H1 (cell line): ENCODE measurements around the gene HK2. TPM values are rescaled to one million over a fixed set of nuclear protein-coding genes. Genes with fewer than 3 reads are reported as not detected.

Experiments
- CTCF ChIA-PET: fragments of 300-600 bp; sonication (Branson Sonifier 250); formaldehyde crosslinking; loops from one replicate; lab custom pipeline; 2021; ENCODE audit not compliant: partially characterized antibody; lab: Charles Lee
- POLR2A ChIA-PET: fragments of 300-600 bp; sonication (Branson Sonifier 250); formaldehyde crosslinking; loops from one replicate; lab custom pipeline; 2021; ENCODE audit warnings: inconsistent platforms; ENCODE audit not compliant: partially characterized antibody; lab: Charles Lee
- DNase-seq, 2 experiments: peaks; one replicate each; pipeline versions ENCODE4 v3.0.0 to v3.0.0-alpha.2; 2010 to 2022; ENCODE audit warnings: low spot score in 2 of 2, low read depth in 1 of 2, mixed read lengths in 1 of 2
- FAIRE-seq: peaks from 2 replicates; lab custom pipeline; 2011; peaks lifted over from hg19 to GRCh38; lab: Jason Lieb, UNC
- H2AFZ ChIP-seq: 2 replicates; pipeline ENCODE4 v1.8.1; 2012; ENCODE audit warnings: low read length, inconsistent platforms
- H2AK5ac ChIP-seq: 2 replicates; pipeline ENCODE4 v1.6.1; 2013; ENCODE audit warnings: low read depth, low read length
- H2BK120ac ChIP-seq: replicated peaks from 2 replicates; pipeline ENCODE3; 2013; ENCODE audit warnings: low read depth, low read length, inconsistent platforms
- H2BK12ac ChIP-seq: 2 replicates; pipeline ENCODE4 v1.6.1; 2013; ENCODE audit warnings: low read depth, low read length
- H2BK15ac ChIP-seq: 2 replicates; pipeline ENCODE4 v1.6.1; 2013; ENCODE audit warnings: low read length
- H2BK20ac ChIP-seq: 2 replicates; pipeline ENCODE4 v1.6.1; 2013; ENCODE audit warnings: low read length
- H2BK5ac ChIP-seq: 2 replicates; pipeline ENCODE4 v1.6.1; 2013; ENCODE audit warnings: low read depth, low read length
- H3K14ac ChIP-seq: 2 replicates; pipeline ENCODE4 v1.6.1; 2013; ENCODE audit warnings: inconsistent platforms; ENCODE audit not compliant: insufficient read length
- H3K18ac ChIP-seq: 2 replicates; pipeline ENCODE4 v1.6.1; 2013; ENCODE audit warnings: low read length; ENCODE audit errors: extremely low read depth
- H3K23ac ChIP-seq: 2 replicates; pipeline ENCODE4 v1.6.1; 2013; ENCODE audit warnings: inconsistent platforms; ENCODE audit not compliant: insufficient read length
- H3K23me2 ChIP-seq: 2 replicates; pipeline ENCODE4 v1.6.1; 2013; ENCODE audit warnings: low read depth, low read length
- H3K27ac ChIP-seq: 2 replicates; pipeline ENCODE4 v1.6.1; 2011; ENCODE audit warnings: low read depth, low read length, inconsistent platforms
- H3K27me3 ChIP-seq, 4 experiments: replicated peaks in 1 of 4; 1 replicate in 1 of 4; 2 replicates in 3 of 4; pipeline versions ENCODE4 v1.6.1 to v1.8.1; 2011 to 2013; ENCODE audit warnings: low read length in 3 of 4, mild to moderate bottlenecking in 3 of 4, inconsistent platforms in 2 of 4, mixed read lengths in 2 of 4, moderate library complexity in 1 of 4; ENCODE audit not compliant: control insufficient read depth in 3 of 4, insufficient read depth in 3 of 4; ENCODE audit errors: extremely low read depth in 1 of 4
- H3K36me3 ChIP-seq, 4 experiments: 2 replicates each; pipeline versions ENCODE4 v1.6.1 to v1.8.1; 2011 to 2013; ENCODE audit warnings: mild to moderate bottlenecking in 4 of 4, low read length in 3 of 4, moderate library complexity in 2 of 4, control low read depth in 1 of 4, inconsistent platforms in 1 of 4; ENCODE audit not compliant: insufficient read depth in 4 of 4, control insufficient read depth in 2 of 4
- H3K4ac ChIP-seq: replicated peaks from 2 replicates; pipeline ENCODE3; 2013; ENCODE audit warnings: low read length, low read depth, mixed read lengths, inconsistent platforms; ENCODE audit not compliant: insufficient read length
- H3K4me1 ChIP-seq, 4 experiments: replicated peaks in 1 of 4; 1 replicate in 1 of 4; 2 replicates in 3 of 4; pipeline versions ENCODE4 v1.6.1 to v1.8.1; 2011 to 2013; ENCODE audit warnings: low read length in 3 of 4, inconsistent platforms in 2 of 4, mixed read lengths in 1 of 4; ENCODE audit not compliant: insufficient read depth in 4 of 4, control insufficient read depth in 3 of 4
- H3K4me2 ChIP-seq, 2 experiments: 2 replicates each; pipeline versions ENCODE4 v1.6.1 to v1.8.1; 2011 to 2013; ENCODE audit warnings: low read depth in 2 of 2, low read length in 2 of 2, control low read depth in 1 of 2, inconsistent platforms in 1 of 2, mild to moderate bottlenecking in 1 of 2; ENCODE audit not compliant: insufficient read depth in 1 of 2
- H3K4me3 ChIP-seq, 4 experiments: fragments of 200-600, 300-600 bp in 1 of 4; sonication (generic), shearing (Covaris generic), sonication (Bioruptor Twin) in 1 of 4; 2 replicates each; pipeline versions ENCODE4 v1.5.1 to v1.8.1; 2011 to 2016; ENCODE audit warnings: low read length in 4 of 4, low read depth in 3 of 4, control low read depth in 2 of 4, inconsistent platforms in 2 of 4, mild to moderate bottlenecking in 2 of 4, mixed read lengths in 1 of 4, moderate library complexity in 1 of 4; ENCODE audit not compliant: insufficient read depth in 2 of 4; ENCODE audit errors: extremely low read depth in 1 of 4
- H3K56ac ChIP-seq: replicated peaks from 2 replicates; pipeline ENCODE3; 2013; ENCODE audit warnings: low read depth, mild to moderate bottlenecking, mixed read lengths, low read length, inconsistent platforms; ENCODE audit not compliant: insufficient read length
- H3K79me1 ChIP-seq: 2 replicates; pipeline ENCODE4 v1.6.1; 2013; ENCODE audit warnings: low read depth, low read length, control low read depth
- H3K79me2 ChIP-seq, 2 experiments: 2 replicates each; pipeline versions ENCODE4 v1.6.1 to v1.8.1; 2012 to 2013; ENCODE audit warnings: low read length in 2 of 2, mild to moderate bottlenecking in 2 of 2, inconsistent platforms in 1 of 2; ENCODE audit not compliant: insufficient read depth in 2 of 2, control insufficient read depth in 1 of 2
- H3K9ac ChIP-seq, 4 experiments: replicated peaks in 1 of 4; 1 replicate in 1 of 4; 2 replicates in 3 of 4; pipeline versions ENCODE4 v1.6.1 to v1.8.1; 2011 to 2013; ENCODE audit warnings: low read depth in 3 of 4, low read length in 3 of 4, control low read depth in 2 of 4, mild to moderate bottlenecking in 2 of 4, moderate library complexity in 2 of 4, inconsistent platforms in 1 of 4; ENCODE audit errors: extremely low read depth in 1 of 4
- H3K9me3 ChIP-seq, 2 experiments: 2 replicates each; pipeline versions ENCODE4 v1.6.1 to v1.8.1; 2012 to 2013; ENCODE audit warnings: mild to moderate bottlenecking in 2 of 2, moderate library complexity in 2 of 2, control low read depth in 1 of 2, inconsistent platforms in 1 of 2, low read depth in 1 of 2, low read length in 1 of 2, mixed read lengths in 1 of 2; ENCODE audit not compliant: insufficient read depth in 2 of 2
- H4K20me1 ChIP-seq, 2 experiments: replicated peaks in 1 of 2; 2 replicates each; pipeline versions ENCODE3 to v1.8.1; 2011 to 2013; ENCODE audit warnings: inconsistent platforms in 2 of 2, low read length in 2 of 2, mild to moderate bottlenecking in 1 of 2; ENCODE audit not compliant: insufficient read depth in 2 of 2, control insufficient read depth in 1 of 2
- H4K5ac ChIP-seq: 2 replicates; pipeline ENCODE4 v1.6.1; 2013; ENCODE audit warnings: low read length, low read depth, mixed read lengths, inconsistent platforms; ENCODE audit not compliant: insufficient read length
- H4K8ac ChIP-seq: 2 replicates; pipeline ENCODE4 v1.8.0; 2013; ENCODE audit warnings: mild to moderate bottlenecking, moderate library complexity, low read length, inconsistent platforms; ENCODE audit not compliant: insufficient read depth; ENCODE audit errors: extremely low read depth
- H4K91ac ChIP-seq: replicated peaks from 2 replicates; pipeline ENCODE3; 2013; ENCODE audit warnings: low read length, mixed read lengths, inconsistent platforms; ENCODE audit not compliant: insufficient read length
- BCL11A ChIP-seq, 2 experiments: IDR thresholded peaks; one replicate each; pipeline ENCODE4 v1.6.1; 2011; ENCODE audit warnings: low read depth in 2 of 2, low read length in 2 of 2, mild to moderate bottlenecking in 2 of 2
- CREB1 ChIP-seq: IDR thresholded peaks from 2 replicates; pipeline ENCODE4 v1.6.1; 2012; ENCODE audit warnings: inconsistent platforms
- MAFK ChIP-seq: IDR thresholded peaks from 2 replicates; pipeline ENCODE4 v1.6.1; 2012; ENCODE audit warnings: low read depth, mild to moderate bottlenecking, improper control_type of control experiment, low read length
- RFX5 ChIP-seq: IDR thresholded peaks from 2 replicates; pipeline ENCODE4 v1.6.1; 2011; ENCODE audit warnings: low read depth, low read length, improper control_type of control experiment, borderline replicate concordance
- WGBS, 2 experiments: shearing (Covaris generic) in 1 of 2; methylation state at CpG; one replicate each; pipeline versions ENCODE4 v1.1.6 to v1.1.7; 2013 to 2015; ENCODE audit warnings: low lambda C conversion rate in 2 of 2, mixed read lengths in 2 of 2, inconsistent platforms in 1 of 2, low coverage in 1 of 2, missing lambda C conversion rate in 1 of 2; ENCODE audit not compliant: insufficient replicate concordance in 2 of 2, insufficient coverage in 1 of 2, insufficient read length in 1 of 2; ENCODE audit errors: extremely low coverage in 1 of 2, missing lambda C conversion rate in 1 of 2; 5-methylcytosine and 5-hydroxymethylcytosine counted together
- polyA plus RNA-seq, 7 experiments: library from polyadenylated mRNA; depleted of rRNA in 3 of 7; stranded (reverse) in 5 of 7; unstranded in 2 of 7; fragments of >200 nt in 5 of 7; fragments of 200-250 nt in 2 of 7; gene quantifications; 1 replicate in 5 of 7; 2 replicates in 1 of 7; 4 replicates in 1 of 7; pipeline versions ENCODE4 v1.2.1 to v1.2.3, GENCODE V29; 2011 to 2013; ENCODE audit warnings: missing spikeins in 2 of 7, mixed read lengths in 2 of 7
- total RNA-seq: library from RNA; stranded (reverse); fragmentation: NEBNext Ultra II Directional; extraction: Animal tissue kit (Norgen Biotek cat#: 25700); gene quantifications from 2 replicates; pipeline ENCODE4 v1.2.1, GENCODE V29; 2021

HK2 gene
- total and polyA plus RNA-seq, 2 of the 8 experiments (the other 6 are each of a cell fraction or from before 2014, with no cell fraction given), result 22.1 to 61.9 TPM

DNA sequence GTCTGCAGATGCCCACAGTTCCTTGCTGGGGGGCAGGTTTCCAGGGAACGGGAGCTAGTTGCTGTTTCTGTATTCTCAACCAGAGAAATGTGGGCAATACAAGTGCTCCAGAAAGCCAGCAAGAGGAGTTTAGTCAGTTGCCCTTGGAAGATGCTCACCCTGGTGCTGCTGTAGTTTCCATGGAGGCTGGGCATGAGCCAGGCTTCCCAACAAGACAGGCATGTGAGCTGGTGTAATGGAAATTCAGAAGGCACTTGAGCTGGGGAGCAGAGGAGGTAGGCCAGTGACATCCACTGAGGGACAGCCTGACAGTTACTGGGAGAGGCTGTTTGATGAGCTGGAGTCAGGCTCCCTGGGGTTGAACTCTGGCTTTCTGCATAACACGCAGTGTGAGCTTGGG, 7.7 kb downstream of the HK2 start:
- POLR2A ChIA-PET, result interaction anchor here (0.6 to 1.7 kb wide), 3 partner anchors 8 to 128 kb away, joined by 3 to 5 read pairs (median 3); no protein-coding TSS in a partner anchor
- H3K56ac ChIP-seq, result no peak overlapping the region
- no peaks in the 10 kb centered on the region; a peak in 1 of 8 replicates for H3K36me3 ChIP-seq
- peaks cover 7 to 42% (median 25%) of the 10 kb centered on the region in 4 experiments for H3K4me1 ChIP-seq
- FAIRE-seq, result no peak
- H2AFZ ChIP-seq, result no peak overlapping the region
- no peak overlapping the region for H4K91ac ChIP-seq
- H3K23ac ChIP-seq, result no peak overlapping the region
- H3K14ac ChIP-seq, result no peak overlapping the region
- H2BK12ac ChIP-seq, result no peak overlapping the region
- peaks cover 48 to 93% of the 10 kb centered on the region in 2 experiments for H3K79me2 ChIP-seq
- no peak overlapping the region for H2AK5ac ChIP-seq
- H4K20me1 ChIP-seq, result peaks cover 23 to 26% of the 10 kb centered on the region in 2 experiments
- TF ChIP-seq CREB1, result no peak
- TF ChIP-seq RFX5, result no peak
- TF ChIP-seq MAFK, result no peak
- no peak for TF ChIP-seq BCL11A (IDR thresholded peaks at IDR 0.05; ENCODE audit: low read depth in 2 of 2, low read length in 2 of 2)
- TF ChIP-seq, all 59 proteins: peak for 0
- no peak overlapping the region for H4K8ac ChIP-seq
- no peak overlapping the region for H2BK15ac ChIP-seq
- H3K27me3 ChIP-seq, result no peaks in the 10 kb centered on the region
- no peak overlapping the region for H3K18ac ChIP-seq
- 81% methylated on average over 2 of the region's 2 CpGs; no CpG with 5 or more reads in 1 of the 2 experiments for WGBS, 2 experiments
- CTCF ChIA-PET, result interaction anchor here (0.8 to 9.1 kb wide), 3 partner anchors 9 to 79 kb away, joined by 3 to 99 read pairs (median 5); no protein-coding TSS in a partner anchor
- DNase-seq, result no peak
- H3K4me2 ChIP-seq, result no peak overlapping the region
- H3K79me1 ChIP-seq, result peaks cover 13% of the 10 kb centered on the region
- no peak overlapping the region for H3K4ac ChIP-seq
- no peak overlapping the region for H3K9ac ChIP-seq
- H2BK120ac ChIP-seq, result no peak overlapping the region
- H4K5ac ChIP-seq, result no peak overlapping the region
- H3K9me3 ChIP-seq, result no peaks in the 10 kb centered on the region
- 0 out of 2 replicates have a peak, but pooled peaks cover 2% of the 10 kb centered on the region for H3K23me2 ChIP-seq
- no peak overlapping the region for H3K27ac ChIP-seq
- no peak overlapping the region for H2BK20ac ChIP-seq
- no peak overlapping the region for H3K4me3 ChIP-seq
- H2BK5ac ChIP-seq, result no peak overlapping the region
